Measurements from ENCODE around the gene ZYG11B. TPM values are rescaled to one million over a fixed set of nuclear protein-coding genes. Genes with fewer than 3 reads are reported as not detected.
"Not testable (repeated sequence)": the region's sequence is repeated elsewhere in the genome, so short reads cannot be mapped to it uniquely, and the experiment has no call there.

ZYG11B gene
- total and polyA plus RNA-seq, 2 experiments from 2014 or later: 5.4 to 34.4 TPM

GRCh38 chr1:52801011-52801410, 74.8 kb downstream of the ZYG11B start:
- H3K9me3 ChIP-seq (ENCODE audit: low read depth): no peaks in the 10 kb centered on the region
- H3K36me3 ChIP-seq (replicated peaks; ENCODE audit: insufficient read depth, low read depth): no peaks in the 10 kb centered on the region
- H3K4me1 ChIP-seq (ENCODE audit: insufficient read depth): no peaks in the 10 kb centered on the region
- no peak for DNase-seq (ENCODE audit: low spot score)
- H2AFZ ChIP-seq: no peak overlapping the region
- no peak overlapping the region for H3K4me3 ChIP-seq
- H3K27ac ChIP-seq: no peak overlapping the region
- no peak overlapping the region for H3K4me2 ChIP-seq
- H3K79me2 ChIP-seq: no peaks in the 10 kb centered on the region
- H3K9me2 ChIP-seq (replicated peaks; ENCODE audit: insufficient read depth): no peaks in the 10 kb centered on the region
- H3K27me3 ChIP-seq: no peaks in the 10 kb centered on the region
- no peaks in the 10 kb centered on the region for H4K20me1 ChIP-seq (ENCODE audit: insufficient read depth, poor library complexity, severe bottlenecking)
- TF ChIP-seq EZH2 (IDR thresholded peaks at IDR 0.05; ENCODE audit: borderline replicate concordance) (no peak), CTCF (IDR thresholded peaks at IDR 0.05; ENCODE audit: poor library complexity) (no peak), EZH2phosphoT487 (IDR thresholded peaks at IDR 0.05; ENCODE audit: low read depth, severe bottlenecking, unreplicated experiment) (no peak)

- not testable (repeated sequence) for H3K9me3 ChIP-seq (ENCODE audit: low read depth); H3K4me3 ChIP-seq; H3K36me3 ChIP-seq (replicated peaks; ENCODE audit: insufficient read depth, low read depth); H3K79me2 ChIP-seq; H3K4me1 ChIP-seq (ENCODE audit: insufficient read depth); H3K27me3 ChIP-seq; H3K4me2 ChIP-seq; DNase-seq (ENCODE audit: low spot score); H3K9me2 ChIP-seq (replicated peaks; ENCODE audit: insufficient read depth); H2AFZ ChIP-seq; H4K20me1 ChIP-seq (ENCODE audit: insufficient read depth, poor library complexity, severe bottlenecking); H3K27ac ChIP-seq
- WGBS (ENCODE audit: low lambda C conversion rate, missing lambda C conversion rate): 82% methylated on average over 3 of the region's 3 CpGs
These were observed 77.8 kb downstream of the ZYG11B start for GRCh38 chr1:52804083-52804482.

DNA sequence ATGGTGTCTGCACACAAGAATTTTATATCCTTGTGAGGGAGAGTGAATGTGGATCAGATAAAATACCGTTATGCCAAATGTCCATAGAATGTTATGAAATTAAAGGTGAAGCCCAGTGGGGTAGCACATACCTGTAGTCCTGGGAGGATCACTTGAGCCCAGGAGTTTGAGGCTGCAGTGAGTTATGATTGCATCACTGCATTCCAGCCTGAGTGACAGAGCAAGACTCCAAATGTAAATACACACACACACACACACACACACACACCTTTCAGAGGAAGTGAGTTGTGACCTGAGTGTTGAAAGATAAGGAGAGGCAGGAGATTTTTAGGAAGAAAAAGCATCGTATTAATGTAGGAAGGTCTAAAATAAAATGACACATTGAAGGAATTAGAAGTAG, 88.2 kb downstream of the ZYG11B start:
- H3K4me3 ChIP-seq: no peak overlapping the region
- no peaks in the 10 kb centered on the region for H3K9me3 ChIP-seq (ENCODE audit: low read depth)
- H2AFZ ChIP-seq: no peak overlapping the region
- DNase-seq (ENCODE audit: low spot score): peak; percentile 6
- no peak overlapping the region for H3K27ac ChIP-seq
- WGBS (ENCODE audit: low lambda C conversion rate, missing lambda C conversion rate): 71% methylated on average over 2 of the region's 2 CpGs
- H3K79me2 ChIP-seq: no peaks in the 10 kb centered on the region
- H3K4me1 ChIP-seq (ENCODE audit: insufficient read depth): no peaks in the 10 kb centered on the region
- TF ChIP-seq CTCF (IDR thresholded peaks at IDR 0.05; ENCODE audit: poor library complexity): no peak
- TF ChIP-seq EZH2 (IDR thresholded peaks at IDR 0.05; ENCODE audit: borderline replicate concordance): no peak
- no peak for TF ChIP-seq EZH2phosphoT487 (IDR thresholded peaks at IDR 0.05; ENCODE audit: low read depth, severe bottlenecking, unreplicated experiment)
- H3K27me3 ChIP-seq: no peaks in the 10 kb centered on the region
- no peak overlapping the region for H3K4me2 ChIP-seq
- no peaks in the 10 kb centered on the region for H3K9me2 ChIP-seq (replicated peaks; ENCODE audit: insufficient read depth)
- no peaks in the 10 kb centered on the region for H3K36me3 ChIP-seq (replicated peaks; ENCODE audit: insufficient read depth, low read depth)
- no peaks in the 10 kb centered on the region for H4K20me1 ChIP-seq (ENCODE audit: insufficient read depth, poor library complexity, severe bottlenecking)

GRCh38 chr1:52820830-52821229, 94.6 kb downstream of the ZYG11B start:
- H3K36me3 ChIP-seq (replicated peaks; ENCODE audit: insufficient read depth, low read depth); H3K4me1 ChIP-seq (ENCODE audit: insufficient read depth); H3K27ac ChIP-seq; H4K20me1 ChIP-seq (ENCODE audit: insufficient read depth, poor library complexity, severe bottlenecking); DNase-seq (ENCODE audit: low spot score); H3K9me2 ChIP-seq (replicated peaks; ENCODE audit: insufficient read depth); H3K27me3 ChIP-seq; H3K4me3 ChIP-seq; H3K9me3 ChIP-seq (ENCODE audit: low read depth); H2AFZ ChIP-seq; H3K79me2 ChIP-seq; H3K4me2 ChIP-seq: not testable (repeated sequence)
- 96% methylated on average over 5 of the region's 5 CpGs for WGBS (ENCODE audit: low lambda C conversion rate, missing lambda C conversion rate)

- no peak for DNase-seq (ENCODE audit: low spot score)
- Histone ChIP-seq H4K20me1 (ENCODE audit: insufficient read depth, poor library complexity, severe bottlenecking) (no peaks in the 10 kb centered on the region), H3K4me3 (no peak overlapping the region), H3K27me3 (no peaks in the 10 kb centered on the region), H3K9me2 (replicated peaks; ENCODE audit: insufficient read depth) (no peaks in the 10 kb centered on the region), H3K79me2 (no peaks in the 10 kb centered on the region), H3K4me2 (no peak overlapping the region), H2AFZ (no peak overlapping the region), H3K27ac (no peak overlapping the region), H3K36me3 (replicated peaks; ENCODE audit: insufficient read depth, low read depth) (no peaks in the 10 kb centered on the region), H3K9me3 (ENCODE audit: low read depth) (no peaks in the 10 kb centered on the region), H3K4me1 (ENCODE audit: insufficient read depth) (no peaks in the 10 kb centered on the region)
- TF ChIP-seq EZH2 (IDR thresholded peaks at IDR 0.05; ENCODE audit: borderline replicate concordance) (no peak), EZH2phosphoT487 (IDR thresholded peaks at IDR 0.05; ENCODE audit: low read depth, severe bottlenecking, unreplicated experiment) (no peak), CTCF (IDR thresholded peaks at IDR 0.05; ENCODE audit: poor library complexity) (no peak)
- 41% methylated on average over 1 of the region's 1 CpG for WGBS (ENCODE audit: low lambda C conversion rate, missing lambda C conversion rate)
These were observed 99.6 kb downstream of the ZYG11B start for GRCh38 chr1:52825868-52826267.

Measured in hepatocyte (in vitro differentiated cells).